GM11168 (cell line): ENCODE measurements around the gene PMEPA1.

Experiments used
- in situ Hi-C: fragments of 300-500 bp; cut with MboI; formaldehyde crosslinking; loops from one replicate; pipeline ENCODE4 v1.12.0; 2022; ENCODE audit warnings: low sequenced_read_pairs; ENCODE audit not compliant: unreplicated experiment

PMEPA1 gene

GRCh38 chr20:57666106-57666833 is 43.5 kb downstream of the PMEPA1 start:
- in situ Hi-C loops = no loop called here

- in situ Hi-C loops = no loop called here
Measured at GRCh38 chr20:57665589-57665971, 44.2 kb downstream of the PMEPA1 start.

- in situ Hi-C loops = no loop called here
Measured at GRCh38 chr20:57664924-57665588, 44.8 kb downstream of the PMEPA1 start.

- in situ Hi-C loops = no loop called here
Measured at GRCh38 chr20:57664476-57664875, 45.3 kb downstream of the PMEPA1 start.

- in situ Hi-C loops = no loop called here
Measured at GRCh38 chr20:57663681-57664451, 45.9 kb downstream of the PMEPA1 start.

GRCh38 chr20:57663241-57663640 is 46.6 kb downstream of the PMEPA1 start:
- in situ Hi-C loops = no loop called here

GRCh38 chr20:57662456-57663240 is 47.2 kb downstream of the PMEPA1 start:
- in situ Hi-C loops = no loop called here

GRCh38 chr20:57661746-57662455 is 47.9 kb downstream of the PMEPA1 start:
- in situ Hi-C loops = no loop called here

- in situ Hi-C loops = no loop called here
Measured at GRCh38 chr20:57660922-57661745, 48.7 kb downstream of the PMEPA1 start.

GRCh38 chr20:57660181-57660921 is 49.5 kb downstream of the PMEPA1 start:
- in situ Hi-C loops = no loop called here

GRCh38 chr20:57659517-57660180 is 50.2 kb downstream of the PMEPA1 start:
- in situ Hi-C loops = no loop called here

GRCh38 chr20:57658833-57659516 is 50.8 kb downstream of the PMEPA1 start:
- in situ Hi-C loops = no loop called here

- in situ Hi-C loops = no loop called here
Measured at GRCh38 chr20:57658447-57658832, 51.4 kb downstream of the PMEPA1 start.

GRCh38 chr20:57657535-57658446 is 52.0 kb downstream of the PMEPA1 start:
- in situ Hi-C loops = no loop called here

- in situ Hi-C loops = no loop called here
Measured at GRCh38 chr20:57656821-57657534, 52.8 kb downstream of the PMEPA1 start.
